ENCODE data around the gene C1orf122.

The C1orf122 gene

GRCh38 chr1:37797750-37798345, 9.7 kb upstream of the C1orf122 start:
- DNase-seq (ENCODE audit: low spot score): no peak

- DNase-seq (ENCODE audit: low spot score): no peak
Measured at GRCh38 chr1:37802439-37802838, 5.2 kb upstream of the C1orf122 start.

- DNase-seq (ENCODE audit: low spot score): no peak
Measured at GRCh38 chr1:37807220-37807554, 403 bp upstream of the C1orf122 start.

- DNase-seq (ENCODE audit: low spot score): no peak
Measured at GRCh38 chr1:37808369-37809319, 1.1 kb downstream of the C1orf122 start.

- DNase-seq (ENCODE audit: low spot score): no peak
Measured at GRCh38 chr1:37809942-37810341, 2.4 kb downstream of the C1orf122 start.

GRCh38 chr1:37811027-37811655, 3.6 kb downstream of the C1orf122 start:
- peak; percentile 70 for DNase-seq (ENCODE audit: low spot score)

- no peak for DNase-seq (ENCODE audit: low spot score)
Measured at GRCh38 chr1:37813529-37814145, 6.0 kb downstream of the C1orf122 start.

GRCh38 chr1:37814252-37814651, 6.7 kb downstream of the C1orf122 start:
- DNase-seq (ENCODE audit: low spot score): no peak

GRCh38 chr1:37817481-37817880, 9.9 kb downstream of the C1orf122 start:
- no peak for DNase-seq (ENCODE audit: low spot score)

GRCh38 chr1:37821481-37821880, 13.9 kb downstream of the C1orf122 start:
- no peak for DNase-seq (ENCODE audit: low spot score)

GRCh38 chr1:37822906-37823815, 15.6 kb downstream of the C1orf122 start:
- DNase-seq (ENCODE audit: low spot score): no peak

- no peak for DNase-seq (ENCODE audit: low spot score)
Measured at GRCh38 chr1:37824001-37824400, 16.4 kb downstream of the C1orf122 start.

GRCh38 chr1:37825506-37825905, 17.9 kb downstream of the C1orf122 start:
- DNase-seq (ENCODE audit: low spot score): no peak

- no peak for DNase-seq (ENCODE audit: low spot score)
Measured at GRCh38 chr1:37828410-37829074, 21.0 kb downstream of the C1orf122 start.

- no peak for DNase-seq (ENCODE audit: low spot score)
Measured at GRCh38 chr1:37831109-37831508, 23.5 kb downstream of the C1orf122 start.

- no peak for DNase-seq (ENCODE audit: low spot score)
Measured at GRCh38 chr1:37831809-37832208, 24.2 kb downstream of the C1orf122 start.

- no peak for DNase-seq (ENCODE audit: low spot score)
Measured at GRCh38 chr1:37836788-37837187, 29.2 kb downstream of the C1orf122 start.

GRCh38 chr1:37839676-37840075, 32.1 kb downstream of the C1orf122 start:
- DNase-seq (ENCODE audit: low spot score): no peak

- no peak for DNase-seq (ENCODE audit: low spot score)
Measured at GRCh38 chr1:37840711-37841110, 33.1 kb downstream of the C1orf122 start.

- DNase-seq (ENCODE audit: low spot score): no peak
Measured at GRCh38 chr1:37841652-37842051, 34.1 kb downstream of the C1orf122 start.

- no peak for DNase-seq (ENCODE audit: low spot score)
Measured at GRCh38 chr1:37844536-37844935, 36.9 kb downstream of the C1orf122 start.
